Measurements from ENCODE around the gene FNDC3B. TPM values are rescaled to one million over a fixed set of nuclear protein-coding genes. Genes with fewer than 3 reads are reported as not detected.

The FNDC3B gene
- total and polyA plus RNA-seq, 2 of the 8 experiments (the other 6 are each of a cell fraction or from before 2014, with no cell fraction given): 14.1 to 44.4 TPM

DNA sequence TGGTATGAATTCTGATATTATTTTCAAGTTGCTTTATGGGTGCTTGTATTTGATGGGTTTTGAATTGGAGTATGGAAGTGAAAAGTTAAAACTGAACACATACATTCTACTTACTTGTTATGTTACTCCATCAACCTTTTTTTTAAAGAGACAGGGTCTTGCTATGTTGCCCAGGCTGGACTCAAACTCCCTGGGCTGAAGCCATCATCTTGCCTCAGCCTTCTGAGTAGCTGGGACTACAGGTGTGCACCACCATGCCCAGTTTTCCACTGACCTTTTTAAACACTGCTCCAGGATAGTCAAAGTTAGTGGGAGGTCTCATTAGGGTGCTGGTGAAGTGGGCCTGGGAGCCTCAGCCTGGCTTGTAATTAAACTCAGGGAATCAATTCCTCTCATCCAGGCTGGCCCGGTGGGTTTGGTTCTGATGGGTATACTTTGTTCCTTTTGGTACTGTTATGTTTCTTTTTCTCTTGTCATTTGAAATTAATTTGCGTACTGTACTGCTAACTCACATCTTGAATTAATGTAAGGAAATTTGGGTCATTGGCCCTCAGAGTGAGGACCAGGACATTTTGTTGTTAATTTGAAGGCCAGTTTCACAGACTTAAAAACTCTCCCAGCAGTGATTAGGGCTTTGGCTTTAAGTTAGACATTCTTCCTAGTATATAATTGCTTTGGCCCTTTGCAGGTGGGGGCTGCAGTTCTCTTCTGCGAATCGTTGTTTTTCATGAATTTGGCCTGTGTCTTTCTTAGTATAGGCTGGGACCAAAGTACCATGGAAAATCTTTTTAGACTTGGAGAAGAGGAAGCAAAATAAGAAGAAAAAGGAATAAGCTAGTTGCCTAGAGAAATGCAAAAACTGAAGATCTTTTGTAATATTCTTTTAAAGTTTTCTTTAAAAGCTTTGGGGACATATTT, 66.9 kb downstream of the FNDC3B start (continued):
- TF ChIP-seq, protein P1, sequence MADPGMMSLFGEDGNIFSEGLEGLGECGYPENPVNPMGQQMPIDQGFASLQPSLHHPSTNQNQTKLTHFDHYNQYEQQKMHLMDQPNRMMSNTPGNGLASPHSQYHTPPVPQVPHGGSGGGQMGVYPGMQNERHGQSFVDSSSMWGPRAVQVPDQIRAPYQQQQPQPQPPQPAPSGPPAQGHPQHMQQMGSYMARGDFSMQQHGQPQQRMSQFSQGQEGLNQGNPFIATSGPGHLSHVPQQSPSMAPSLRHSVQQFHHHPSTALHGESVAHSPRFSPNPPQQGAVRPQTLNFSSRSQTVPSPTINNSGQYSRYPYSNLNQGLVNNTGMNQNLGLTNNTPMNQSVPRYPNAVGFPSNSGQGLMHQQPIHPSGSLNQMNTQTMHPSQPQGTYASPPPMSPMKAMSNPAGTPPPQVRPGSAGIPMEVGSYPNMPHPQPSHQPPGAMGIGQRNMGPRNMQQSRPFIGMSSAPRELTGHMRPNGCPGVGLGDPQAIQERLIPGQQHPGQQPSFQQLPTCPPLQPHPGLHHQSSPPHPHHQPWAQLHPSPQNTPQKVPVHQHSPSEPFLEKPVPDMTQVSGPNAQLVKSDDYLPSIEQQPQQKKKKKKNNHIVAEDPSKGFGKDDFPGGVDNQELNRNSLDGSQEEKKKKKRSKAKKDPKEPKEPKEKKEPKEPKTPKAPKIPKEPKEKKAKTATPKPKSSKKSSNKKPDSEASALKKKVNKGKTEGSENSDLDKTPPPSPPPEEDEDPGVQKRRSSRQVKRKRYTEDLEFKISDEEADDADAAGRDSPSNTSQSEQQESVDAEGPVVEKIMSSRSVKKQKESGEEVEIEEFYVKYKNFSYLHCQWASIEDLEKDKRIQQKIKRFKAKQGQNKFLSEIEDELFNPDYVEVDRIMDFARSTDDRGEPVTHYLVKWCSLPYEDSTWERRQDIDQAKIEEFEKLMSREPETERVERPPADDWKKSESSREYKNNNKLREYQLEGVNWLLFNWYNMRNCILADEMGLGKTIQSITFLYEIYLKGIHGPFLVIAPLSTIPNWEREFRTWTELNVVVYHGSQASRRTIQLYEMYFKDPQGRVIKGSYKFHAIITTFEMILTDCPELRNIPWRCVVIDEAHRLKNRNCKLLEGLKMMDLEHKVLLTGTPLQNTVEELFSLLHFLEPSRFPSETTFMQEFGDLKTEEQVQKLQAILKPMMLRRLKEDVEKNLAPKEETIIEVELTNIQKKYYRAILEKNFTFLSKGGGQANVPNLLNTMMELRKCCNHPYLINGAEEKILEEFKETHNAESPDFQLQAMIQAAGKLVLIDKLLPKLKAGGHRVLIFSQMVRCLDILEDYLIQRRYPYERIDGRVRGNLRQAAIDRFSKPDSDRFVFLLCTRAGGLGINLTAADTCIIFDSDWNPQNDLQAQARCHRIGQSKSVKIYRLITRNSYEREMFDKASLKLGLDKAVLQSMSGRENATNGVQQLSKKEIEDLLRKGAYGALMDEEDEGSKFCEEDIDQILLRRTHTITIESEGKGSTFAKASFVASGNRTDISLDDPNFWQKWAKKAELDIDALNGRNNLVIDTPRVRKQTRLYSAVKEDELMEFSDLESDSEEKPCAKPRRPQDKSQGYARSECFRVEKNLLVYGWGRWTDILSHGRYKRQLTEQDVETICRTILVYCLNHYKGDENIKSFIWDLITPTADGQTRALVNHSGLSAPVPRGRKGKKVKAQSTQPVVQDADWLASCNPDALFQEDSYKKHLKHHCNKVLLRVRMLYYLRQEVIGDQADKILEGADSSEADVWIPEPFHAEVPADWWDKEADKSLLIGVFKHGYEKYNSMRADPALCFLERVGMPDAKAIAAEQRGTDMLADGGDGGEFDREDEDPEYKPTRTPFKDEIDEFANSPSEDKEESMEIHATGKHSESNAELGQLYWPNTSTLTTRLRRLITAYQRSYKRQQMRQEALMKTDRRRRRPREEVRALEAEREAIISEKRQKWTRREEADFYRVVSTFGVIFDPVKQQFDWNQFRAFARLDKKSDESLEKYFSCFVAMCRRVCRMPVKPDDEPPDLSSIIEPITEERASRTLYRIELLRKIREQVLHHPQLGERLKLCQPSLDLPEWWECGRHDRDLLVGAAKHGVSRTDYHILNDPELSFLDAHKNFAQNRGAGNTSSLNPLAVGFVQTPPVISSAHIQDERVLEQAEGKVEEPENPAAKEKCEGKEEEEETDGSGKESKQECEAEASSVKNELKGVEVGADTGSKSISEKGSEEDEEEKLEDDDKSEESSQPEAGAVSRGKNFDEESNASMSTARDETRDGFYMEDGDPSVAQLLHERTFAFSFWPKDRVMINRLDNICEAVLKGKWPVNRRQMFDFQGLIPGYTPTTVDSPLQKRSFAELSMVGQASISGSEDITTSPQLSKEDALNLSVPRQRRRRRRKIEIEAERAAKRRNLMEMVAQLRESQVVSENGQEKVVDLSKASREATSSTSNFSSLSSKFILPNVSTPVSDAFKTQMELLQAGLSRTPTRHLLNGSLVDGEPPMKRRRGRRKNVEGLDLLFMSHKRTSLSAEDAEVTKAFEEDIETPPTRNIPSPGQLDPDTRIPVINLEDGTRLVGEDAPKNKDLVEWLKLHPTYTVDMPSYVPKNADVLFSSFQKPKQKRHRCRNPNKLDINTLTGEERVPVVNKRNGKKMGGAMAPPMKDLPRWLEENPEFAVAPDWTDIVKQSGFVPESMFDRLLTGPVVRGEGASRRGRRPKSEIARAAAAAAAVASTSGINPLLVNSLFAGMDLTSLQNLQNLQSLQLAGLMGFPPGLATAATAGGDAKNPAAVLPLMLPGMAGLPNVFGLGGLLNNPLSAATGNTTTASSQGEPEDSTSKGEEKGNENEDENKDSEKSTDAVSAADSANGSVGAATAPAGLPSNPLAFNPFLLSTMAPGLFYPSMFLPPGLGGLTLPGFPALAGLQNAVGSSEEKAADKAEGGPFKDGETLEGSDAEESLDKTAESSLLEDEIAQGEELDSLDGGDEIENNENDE (IDR thresholded peaks at IDR 0.05; ENCODE audit: insufficient replicate concordance, low read length): no peak
- TF ChIP-seq NRF1 (IDR thresholded peaks at IDR 0.05; ENCODE audit: low read depth, low read length): no peak
- TF ChIP-seq, protein P2, sequence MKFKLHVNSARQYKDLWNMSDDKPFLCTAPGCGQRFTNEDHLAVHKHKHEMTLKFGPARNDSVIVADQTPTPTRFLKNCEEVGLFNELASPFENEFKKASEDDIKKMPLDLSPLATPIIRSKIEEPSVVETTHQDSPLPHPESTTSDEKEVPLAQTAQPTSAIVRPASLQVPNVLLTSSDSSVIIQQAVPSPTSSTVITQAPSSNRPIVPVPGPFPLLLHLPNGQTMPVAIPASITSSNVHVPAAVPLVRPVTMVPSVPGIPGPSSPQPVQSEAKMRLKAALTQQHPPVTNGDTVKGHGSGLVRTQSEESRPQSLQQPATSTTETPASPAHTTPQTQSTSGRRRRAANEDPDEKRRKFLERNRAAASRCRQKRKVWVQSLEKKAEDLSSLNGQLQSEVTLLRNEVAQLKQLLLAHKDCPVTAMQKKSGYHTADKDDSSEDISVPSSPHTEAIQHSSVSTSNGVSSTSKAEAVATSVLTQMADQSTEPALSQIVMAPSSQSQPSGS (IDR thresholded peaks at IDR 0.05; ENCODE audit: low read length): no peak
- TF ChIP-seq YY1 (IDR thresholded peaks at IDR 0.05; ENCODE audit: low read depth, low read length): no peak
- no peak for TF ChIP-seq TAF1 (IDR thresholded peaks at IDR 0.05; ENCODE audit: low read depth, low read length)
